Testis (tissue), 2 donors: ENCODE results near the gene MAPKAPK3.

Experiments
- POLR2A ChIP-seq: fragments of 450-650 bp; IDR thresholded peaks from one replicate; pipeline ENCODE4 v1.6.1; 2017; ENCODE audit warnings: antibody characterized with exemption, mild to moderate bottlenecking, moderate library complexity
- TF ChIP-seq, protein P1 (sequence below), 3 experiments: fragments of 450-650 bp in 2 of 3; fragments of 200-600 bp in 1 of 3; sonication (generic) in 1 of 3; IDR thresholded peaks; one replicate each; pipeline ENCODE4 v1.5.1; 2016 to 2019; ENCODE audit warnings: antibody characterized with exemption in 3 of 3, mild to moderate bottlenecking in 2 of 3, moderate library complexity in 1 of 3

DNA sequence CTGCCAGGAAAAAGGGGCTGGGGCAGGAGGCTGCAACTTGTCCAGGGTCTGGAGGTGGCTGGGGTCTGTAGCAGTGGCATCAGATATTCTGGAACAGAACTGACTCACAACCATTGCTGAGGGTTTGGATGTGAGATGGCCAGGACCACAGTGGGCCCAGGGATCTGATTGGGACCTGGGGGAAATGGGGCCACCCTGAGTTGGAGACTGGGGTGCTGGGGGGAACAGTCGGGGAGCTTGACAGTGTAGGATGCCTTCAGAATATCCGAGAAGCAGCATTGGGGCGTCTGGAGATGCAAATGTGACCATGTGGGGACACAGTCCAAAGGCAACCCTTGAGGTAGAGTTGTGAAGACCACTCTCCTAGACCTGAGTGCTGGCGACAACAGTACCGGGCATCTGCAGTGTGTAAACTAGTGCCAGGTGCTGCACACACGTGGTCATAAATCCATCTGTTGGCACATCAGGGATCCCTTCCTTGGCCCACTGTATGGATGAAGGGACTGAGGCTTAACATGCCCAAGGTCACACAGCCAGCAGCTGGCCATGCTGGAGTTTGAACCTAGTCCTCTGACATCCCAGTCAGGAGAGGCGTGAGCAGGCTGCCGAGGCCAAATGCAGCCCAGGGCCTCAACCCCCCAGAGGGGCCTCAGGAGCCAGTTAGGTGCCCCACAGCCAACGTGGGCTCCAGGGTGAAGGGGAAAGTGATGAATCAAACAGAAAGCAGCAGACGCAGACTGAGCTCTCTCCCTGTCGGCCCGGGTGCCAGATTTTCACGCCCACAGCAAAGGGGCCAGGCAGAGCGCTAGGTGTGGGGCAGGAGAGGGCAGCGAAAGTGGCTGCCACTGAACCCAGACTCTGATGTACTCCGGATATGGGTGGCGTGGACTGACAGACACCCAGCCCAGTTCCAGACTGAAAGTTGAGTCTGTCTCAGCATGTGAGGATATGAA, 28.9 kb upstream of the MAPKAPK3 start:
- TF ChIP-seq POLR2A: no peak
- TF ChIP-seq, protein P1, sequence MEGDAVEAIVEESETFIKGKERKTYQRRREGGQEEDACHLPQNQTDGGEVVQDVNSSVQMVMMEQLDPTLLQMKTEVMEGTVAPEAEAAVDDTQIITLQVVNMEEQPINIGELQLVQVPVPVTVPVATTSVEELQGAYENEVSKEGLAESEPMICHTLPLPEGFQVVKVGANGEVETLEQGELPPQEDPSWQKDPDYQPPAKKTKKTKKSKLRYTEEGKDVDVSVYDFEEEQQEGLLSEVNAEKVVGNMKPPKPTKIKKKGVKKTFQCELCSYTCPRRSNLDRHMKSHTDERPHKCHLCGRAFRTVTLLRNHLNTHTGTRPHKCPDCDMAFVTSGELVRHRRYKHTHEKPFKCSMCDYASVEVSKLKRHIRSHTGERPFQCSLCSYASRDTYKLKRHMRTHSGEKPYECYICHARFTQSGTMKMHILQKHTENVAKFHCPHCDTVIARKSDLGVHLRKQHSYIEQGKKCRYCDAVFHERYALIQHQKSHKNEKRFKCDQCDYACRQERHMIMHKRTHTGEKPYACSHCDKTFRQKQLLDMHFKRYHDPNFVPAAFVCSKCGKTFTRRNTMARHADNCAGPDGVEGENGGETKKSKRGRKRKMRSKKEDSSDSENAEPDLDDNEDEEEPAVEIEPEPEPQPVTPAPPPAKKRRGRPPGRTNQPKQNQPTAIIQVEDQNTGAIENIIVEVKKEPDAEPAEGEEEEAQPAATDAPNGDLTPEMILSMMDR (IDR thresholded peaks at IDR 0.05): no peak
